WTC11 (cell line): ENCODE data around the gene RBM15. TPM values are rescaled to one million over a fixed set of nuclear protein-coding genes. Genes with fewer than 3 reads are reported as not detected.

Experiments used
- ATAC-seq: fragments of 200-7000 bp; cut with Tn5 transposase; 2 replicates; pipeline ENCODE4 v1.10.0; 2021; ENCODE audit warnings: mild to moderate bottlenecking, moderate library complexity
- CTCF ChIA-PET: fragments of 300-600 bp; sonication (Branson Sonifier 250); formaldehyde crosslinking; loops from one replicate; lab custom pipeline; 2021; ENCODE audit warnings: antibody characterized with exemption; lab: Charles Lee
- POLR2A ChIA-PET: fragments of 350-600 bp; sonication (Branson Sonifier 250); formaldehyde crosslinking; loops from one replicate; lab custom pipeline; 2021; ENCODE audit warnings: antibody characterized with exemption; lab: Charles Lee
- DNase-seq: peaks from one replicate; pipeline ENCODE4 v3.0.0; 2021; ENCODE audit warnings: low spot score
- H3K27ac Mint-ChIP-seq: 2 replicates; pipeline ENCODE4 v1.8.0; 2021; ENCODE audit warnings: mixed read lengths
- H3K27me3 Mint-ChIP-seq: 2 replicates; pipeline ENCODE4 v1.8.0; 2021; ENCODE audit warnings: low read depth, mild to moderate bottlenecking, moderate library complexity, mixed read lengths
- H3K36me3 Mint-ChIP-seq: 2 replicates; pipeline ENCODE4 v1.8.0; 2021; ENCODE audit warnings: mixed read lengths
- H3K4me1 Mint-ChIP-seq: 2 replicates; pipeline ENCODE4 v1.8.0; 2022; ENCODE audit warnings: mixed read lengths
- H3K4me3 Mint-ChIP-seq: 2 replicates; pipeline ENCODE4 v1.8.0; 2021; ENCODE audit warnings: mild to moderate bottlenecking, moderate library complexity, mixed read lengths
- H3K9me3 Mint-ChIP-seq: 2 replicates; pipeline ENCODE4 v1.8.0; 2021; ENCODE audit warnings: mixed read lengths
- CBFB ChIP-seq: sonication (generic); formaldehyde crosslinking; IDR thresholded peaks from 2 replicates; pipeline ENCODE4 v1.8.1; 2022; ENCODE audit warnings: mild to moderate bottlenecking, low read depth, missing genetic modification reagents
- ESRRA ChIP-seq: sonication (generic); formaldehyde crosslinking; IDR thresholded peaks from 2 replicates; pipeline ENCODE4 v1.8.1; 2022; ENCODE audit warnings: mild to moderate bottlenecking, missing genetic modification reagents, borderline replicate concordance
- ETV6 ChIP-seq: sonication (generic); formaldehyde crosslinking; IDR thresholded peaks from 2 replicates; pipeline ENCODE4 v1.8.1; 2022; ENCODE audit warnings: mild to moderate bottlenecking, missing genetic modification reagents
- FOXK1 ChIP-seq: sonication (generic); formaldehyde crosslinking; IDR thresholded peaks from 2 replicates; pipeline ENCODE4 v1.8.0; 2022; ENCODE audit warnings: mild to moderate bottlenecking, moderate library complexity, missing genetic modification reagents
- FOXP1 ChIP-seq: sonication (generic); formaldehyde crosslinking; IDR thresholded peaks from 2 replicates; pipeline ENCODE4 v1.8.0; 2022; ENCODE audit warnings: missing genetic modification reagents, mild to moderate bottlenecking, moderate library complexity, borderline replicate concordance
- GABPB1 ChIP-seq: sonication (generic); formaldehyde crosslinking; IDR thresholded peaks from 2 replicates; pipeline ENCODE4 v1.8.1; 2023; ENCODE audit warnings: mild to moderate bottlenecking, missing genetic modification reagents
- NFATC4 ChIP-seq: fragments of 250-450 bp; sonication (Bioruptor Pico); IDR thresholded peaks from 2 replicates; pipeline ENCODE4 v1.9.0; 2021; ENCODE audit warnings: mild to moderate bottlenecking
- NR2C2 ChIP-seq: sonication (generic); formaldehyde crosslinking; IDR thresholded peaks from 2 replicates; pipeline ENCODE4 v1.8.0; 2022; ENCODE audit warnings: mild to moderate bottlenecking, missing genetic modification reagents
- TEAD1 ChIP-seq: sonication (generic); formaldehyde crosslinking; IDR thresholded peaks from 2 replicates; pipeline ENCODE4 v1.8.0; 2022; ENCODE audit warnings: mild to moderate bottlenecking, missing genetic modification reagents
- ZBTB21 ChIP-seq: sonication (generic); formaldehyde crosslinking; IDR thresholded peaks from 2 replicates; pipeline ENCODE4 v1.8.1; 2023; ENCODE audit warnings: mild to moderate bottlenecking, missing genetic modification reagents, borderline replicate concordance
- total RNA-seq: library from RNA; stranded (reverse); gene quantifications from 3 replicates; pipeline ENCODE4 v1.2.3, GENCODE V29; 2021
- TF ChIP-seq, protein P1 (sequence below): sonication (generic); formaldehyde crosslinking; IDR thresholded peaks from 2 replicates; pipeline ENCODE4 v1.8.1; 2022; ENCODE audit warnings: low read depth, missing genetic modification reagents, borderline replicate concordance
- TF ChIP-seq, protein P2 (sequence below): fragments of 250-450 bp; sonication (Bioruptor Pico); IDR thresholded peaks from 2 replicates; pipeline ENCODE4 v2.1.2; 2022; ENCODE audit warnings: mild to moderate bottlenecking, moderate library complexity
- TF ChIP-seq, protein P3 (sequence below): sonication (generic); formaldehyde crosslinking; IDR thresholded peaks from 2 replicates; pipeline ENCODE4 v1.8.0; 2023; ENCODE audit warnings: mild to moderate bottlenecking, missing genetic modification reagents
- TF ChIP-seq, protein P4 (sequence below): sonication (generic); formaldehyde crosslinking; IDR thresholded peaks from 2 replicates; pipeline ENCODE4 v1.8.1; 2023; ENCODE audit warnings: mild to moderate bottlenecking, missing genetic modification reagents, borderline replicate concordance
- TF ChIP-seq, protein P5 (sequence below): sonication (generic); formaldehyde crosslinking; IDR thresholded peaks from 2 replicates; pipeline ENCODE4 v1.8.0; 2022; ENCODE audit warnings: mild to moderate bottlenecking, missing genetic modification reagents

Gene RBM15
- total RNA-seq, 1 experiment from 2014 or later, result 50.6 TPM

DNA sequence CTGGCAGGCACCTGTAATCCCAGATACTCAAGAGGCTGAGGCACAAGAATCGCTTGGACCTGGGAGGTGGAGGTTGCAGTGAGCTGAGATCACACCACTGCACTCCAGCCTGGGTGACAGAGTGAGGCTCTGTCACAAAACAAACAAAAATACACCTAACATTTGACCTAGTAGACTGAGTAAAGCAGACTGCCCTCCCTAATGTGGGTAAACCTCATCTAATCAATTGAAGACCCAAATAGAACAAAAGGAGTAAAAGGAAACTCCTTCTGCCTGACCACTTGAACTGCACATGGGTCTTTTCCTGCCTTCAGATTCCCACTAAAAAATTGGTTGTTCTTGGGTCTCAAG lies 19.0 kb upstream of the RBM15 start (continued):
- TF ChIP-seq, protein P1, sequence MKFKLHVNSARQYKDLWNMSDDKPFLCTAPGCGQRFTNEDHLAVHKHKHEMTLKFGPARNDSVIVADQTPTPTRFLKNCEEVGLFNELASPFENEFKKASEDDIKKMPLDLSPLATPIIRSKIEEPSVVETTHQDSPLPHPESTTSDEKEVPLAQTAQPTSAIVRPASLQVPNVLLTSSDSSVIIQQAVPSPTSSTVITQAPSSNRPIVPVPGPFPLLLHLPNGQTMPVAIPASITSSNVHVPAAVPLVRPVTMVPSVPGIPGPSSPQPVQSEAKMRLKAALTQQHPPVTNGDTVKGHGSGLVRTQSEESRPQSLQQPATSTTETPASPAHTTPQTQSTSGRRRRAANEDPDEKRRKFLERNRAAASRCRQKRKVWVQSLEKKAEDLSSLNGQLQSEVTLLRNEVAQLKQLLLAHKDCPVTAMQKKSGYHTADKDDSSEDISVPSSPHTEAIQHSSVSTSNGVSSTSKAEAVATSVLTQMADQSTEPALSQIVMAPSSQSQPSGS (CRISPR knock-in tag), result no peak
- TF ChIP-seq, protein P2, sequence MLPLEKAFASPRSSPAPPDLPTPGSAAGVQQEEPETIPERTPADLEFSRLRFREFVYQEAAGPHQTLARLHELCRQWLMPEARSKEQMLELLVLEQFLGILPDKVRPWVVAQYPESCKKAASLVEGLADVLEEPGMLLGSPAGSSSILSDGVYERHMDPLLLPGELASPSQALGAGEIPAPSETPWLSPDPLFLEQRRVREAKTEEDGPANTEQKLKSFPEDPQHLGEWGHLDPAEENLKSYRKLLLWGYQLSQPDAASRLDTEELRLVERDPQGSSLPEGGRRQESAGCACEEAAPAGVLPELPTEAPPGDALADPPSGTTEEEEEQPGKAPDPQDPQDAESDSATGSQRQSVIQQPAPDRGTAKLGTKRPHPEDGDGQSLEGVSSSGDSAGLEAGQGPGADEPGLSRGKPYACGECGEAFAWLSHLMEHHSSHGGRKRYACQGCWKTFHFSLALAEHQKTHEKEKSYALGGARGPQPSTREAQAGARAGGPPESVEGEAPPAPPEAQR (CRISPR knock-in tag), result no peak
- TF ChIP-seq FOXP1 (no peak), NFATC4 (no peak)
- TF ChIP-seq, protein P3, sequence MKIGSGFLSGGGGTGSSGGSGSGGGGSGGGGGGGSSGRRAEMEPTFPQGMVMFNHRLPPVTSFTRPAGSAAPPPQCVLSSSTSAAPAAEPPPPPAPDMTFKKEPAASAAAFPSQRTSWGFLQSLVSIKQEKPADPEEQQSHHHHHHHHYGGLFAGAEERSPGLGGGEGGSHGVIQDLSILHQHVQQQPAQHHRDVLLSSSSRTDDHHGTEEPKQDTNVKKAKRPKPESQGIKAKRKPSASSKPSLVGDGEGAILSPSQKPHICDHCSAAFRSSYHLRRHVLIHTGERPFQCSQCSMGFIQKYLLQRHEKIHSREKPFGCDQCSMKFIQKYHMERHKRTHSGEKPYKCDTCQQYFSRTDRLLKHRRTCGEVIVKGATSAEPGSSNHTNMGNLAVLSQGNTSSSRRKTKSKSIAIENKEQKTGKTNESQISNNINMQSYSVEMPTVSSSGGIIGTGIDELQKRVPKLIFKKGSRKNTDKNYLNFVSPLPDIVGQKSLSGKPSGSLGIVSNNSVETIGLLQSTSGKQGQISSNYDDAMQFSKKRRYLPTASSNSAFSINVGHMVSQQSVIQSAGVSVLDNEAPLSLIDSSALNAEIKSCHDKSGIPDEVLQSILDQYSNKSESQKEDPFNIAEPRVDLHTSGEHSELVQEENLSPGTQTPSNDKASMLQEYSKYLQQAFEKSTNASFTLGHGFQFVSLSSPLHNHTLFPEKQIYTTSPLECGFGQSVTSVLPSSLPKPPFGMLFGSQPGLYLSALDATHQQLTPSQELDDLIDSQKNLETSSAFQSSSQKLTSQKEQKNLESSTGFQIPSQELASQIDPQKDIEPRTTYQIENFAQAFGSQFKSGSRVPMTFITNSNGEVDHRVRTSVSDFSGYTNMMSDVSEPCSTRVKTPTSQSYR (CRISPR knock-in tag), result no peak

DNA sequence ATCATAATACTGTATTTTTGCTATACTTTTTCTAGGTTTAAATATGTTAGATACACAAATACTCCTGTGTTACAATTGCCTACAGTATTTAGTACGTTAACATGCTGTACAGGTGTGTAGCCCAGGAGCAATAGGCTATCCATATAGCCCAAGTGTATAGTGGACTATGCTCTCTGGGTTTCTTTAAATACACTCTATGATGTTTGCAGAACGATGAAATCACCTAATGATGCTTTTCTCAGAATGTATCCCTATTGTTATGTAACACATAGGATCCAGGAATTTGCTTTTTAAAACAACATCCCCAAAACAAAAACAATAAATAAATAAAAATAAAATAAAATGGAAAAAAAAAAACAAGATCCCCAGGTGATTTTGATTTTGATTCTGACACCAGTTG lies 18.1 kb upstream of the RBM15 start:
- POLR2A ChIA-PET, result no interaction called here
- H3K4me1 Mint-ChIP-seq, result no peaks in the 10 kb centered on the region
- no peak overlapping the region for H3K4me3 Mint-ChIP-seq
- H3K36me3 Mint-ChIP-seq, result no peaks in the 10 kb centered on the region
- no peak for DNase-seq
- TF ChIP-seq GABPB1 (CRISPR knock-in tag) (no peak), CBFB (no peak), FOXK1 (no peak), TEAD1 (CRISPR knock-in tag) (no peak), NR2C2 (CRISPR knock-in tag) (no peak), ZBTB21 (CRISPR knock-in tag) (no peak), ESRRA (CRISPR knock-in tag) (no peak)
- TF ChIP-seq, protein P4, sequence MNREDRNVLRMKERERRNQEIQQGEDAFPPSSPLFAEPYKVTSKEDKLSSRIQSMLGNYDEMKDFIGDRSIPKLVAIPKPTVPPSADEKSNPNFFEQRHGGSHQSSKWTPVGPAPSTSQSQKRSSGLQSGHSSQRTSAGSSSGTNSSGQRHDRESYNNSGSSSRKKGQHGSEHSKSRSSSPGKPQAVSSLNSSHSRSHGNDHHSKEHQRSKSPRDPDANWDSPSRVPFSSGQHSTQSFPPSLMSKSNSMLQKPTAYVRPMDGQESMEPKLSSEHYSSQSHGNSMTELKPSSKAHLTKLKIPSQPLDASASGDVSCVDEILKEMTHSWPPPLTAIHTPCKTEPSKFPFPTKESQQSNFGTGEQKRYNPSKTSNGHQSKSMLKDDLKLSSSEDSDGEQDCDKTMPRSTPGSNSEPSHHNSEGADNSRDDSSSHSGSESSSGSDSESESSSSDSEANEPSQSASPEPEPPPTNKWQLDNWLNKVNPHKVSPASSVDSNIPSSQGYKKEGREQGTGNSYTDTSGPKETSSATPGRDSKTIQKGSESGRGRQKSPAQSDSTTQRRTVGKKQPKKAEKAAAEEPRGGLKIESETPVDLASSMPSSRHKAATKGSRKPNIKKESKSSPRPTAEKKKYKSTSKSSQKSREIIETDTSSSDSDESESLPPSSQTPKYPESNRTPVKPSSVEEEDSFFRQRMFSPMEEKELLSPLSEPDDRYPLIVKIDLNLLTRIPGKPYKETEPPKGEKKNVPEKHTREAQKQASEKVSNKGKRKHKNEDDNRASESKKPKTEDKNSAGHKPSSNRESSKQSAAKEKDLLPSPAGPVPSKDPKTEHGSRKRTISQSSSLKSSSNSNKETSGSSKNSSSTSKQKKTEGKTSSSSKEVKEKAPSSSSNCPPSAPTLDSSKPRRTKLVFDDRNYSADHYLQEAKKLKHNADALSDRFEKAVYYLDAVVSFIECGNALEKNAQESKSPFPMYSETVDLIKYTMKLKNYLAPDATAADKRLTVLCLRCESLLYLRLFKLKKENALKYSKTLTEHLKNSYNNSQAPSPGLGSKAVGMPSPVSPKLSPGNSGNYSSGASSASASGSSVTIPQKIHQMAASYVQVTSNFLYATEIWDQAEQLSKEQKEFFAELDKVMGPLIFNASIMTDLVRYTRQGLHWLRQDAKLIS (CRISPR knock-in tag), result no peak
- TF ChIP-seq, protein P5, sequence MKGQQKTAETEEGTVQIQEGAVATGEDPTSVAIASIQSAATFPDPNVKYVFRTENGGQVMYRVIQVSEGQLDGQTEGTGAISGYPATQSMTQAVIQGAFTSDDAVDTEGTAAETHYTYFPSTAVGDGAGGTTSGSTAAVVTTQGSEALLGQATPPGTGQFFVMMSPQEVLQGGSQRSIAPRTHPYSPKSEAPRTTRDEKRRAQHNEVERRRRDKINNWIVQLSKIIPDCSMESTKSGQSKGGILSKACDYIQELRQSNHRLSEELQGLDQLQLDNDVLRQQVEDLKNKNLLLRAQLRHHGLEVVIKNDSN (CRISPR knock-in tag), result no peak
- no peaks in the 10 kb centered on the region for H3K27me3 Mint-ChIP-seq
- CTCF ChIA-PET, result interaction anchor here (0.6 kb wide), 1 partner anchor 9 kb away, joined by 3 read pairs; no protein-coding TSS in a partner anchor
- no peak for ATAC-seq
- no peak overlapping the region for H3K27ac Mint-ChIP-seq
- H3K9me3 Mint-ChIP-seq, result peaks cover 7% of the 10 kb centered on the region

DNA sequence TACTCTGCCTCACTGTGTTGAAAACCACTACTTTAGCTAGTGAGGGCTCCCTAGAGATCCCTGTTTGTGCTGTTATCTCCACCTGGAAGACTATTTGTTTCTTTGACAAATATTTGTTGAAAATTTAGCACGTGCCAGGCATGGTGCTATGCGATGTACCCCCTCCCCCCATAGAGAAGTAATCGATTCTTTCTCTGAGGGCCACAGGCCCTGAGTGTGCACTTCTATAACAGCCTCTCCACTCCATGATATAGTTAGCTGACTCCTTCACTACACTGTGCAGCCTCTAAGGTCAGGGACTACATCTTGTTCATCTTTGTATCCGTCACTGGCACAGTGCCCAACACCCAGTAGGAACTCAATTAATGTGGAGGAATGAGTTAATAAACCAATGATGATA lies 17.3 kb upstream of the RBM15 start:
- no peaks in the 10 kb centered on the region for H3K36me3 Mint-ChIP-seq
- H3K27ac Mint-ChIP-seq, result no peak overlapping the region
- CTCF ChIA-PET, result interaction anchor here (2.3 kb wide), 1 partner anchor 9 kb away, joined by 11 read pairs; no protein-coding TSS in a partner anchor
- DNase-seq (no peak), ATAC-seq (no peak)
- H3K9me3 Mint-ChIP-seq, result peaks cover 7% of the 10 kb centered on the region
- POLR2A ChIA-PET, result no interaction called here
- H3K4me1 Mint-ChIP-seq, result no peaks in the 10 kb centered on the region
- H3K27me3 Mint-ChIP-seq, result no peaks in the 10 kb centered on the region
- no peak overlapping the region for H3K4me3 Mint-ChIP-seq
- no peak for TF ChIP-seq ETV6
- TF ChIP-seq, protein P5 (CRISPR knock-in tag), result no peak
